Cardiac muscle cell (in vitro differentiated cells and primary cell): Measurements from ENCODE around the gene PIGQ. TPM values are rescaled to one million over a fixed set of nuclear protein-coding genes. Genes with fewer than 3 reads are reported as not detected.
"Not testable (repeated sequence)": the region's sequence is repeated elsewhere in the genome, so short reads cannot be mapped to it uniquely, and the experiment has no call there.

Experiments
- DNase-seq, 2 donors: peaks; one replicate each; pipeline versions ENCODE4 v3.0.0 to v3.0.0-alpha.2; 2010 to 2017; ENCODE audit warnings: low read depth in 1 of 2, low spot score in 1 of 2
- H3K27ac ChIP-seq: fragments of 200-600 bp; sonication (generic); 2 replicates; pipeline ENCODE4 v1.5.1; 2016
- H3K27me3 ChIP-seq: fragments of 200-600 bp; sonication (generic); 2 replicates; pipeline ENCODE4 v1.6.0; 2016; ENCODE audit warnings: control low read depth
- H3K36me3 ChIP-seq: fragments of 200-600 bp; sonication (generic); 2 replicates; pipeline ENCODE4 v1.5.1; 2016; ENCODE audit warnings: control low read depth
- H3K4me1 ChIP-seq: fragments of 200-600 bp; sonication (generic); 2 replicates; pipeline ENCODE4 v1.8.1; 2017; ENCODE audit warnings: low read depth, mild to moderate bottlenecking, mixed run types
- H3K4me3 ChIP-seq: fragments of 200-600 bp; sonication (generic); 2 replicates; pipeline ENCODE4 v1.5.1; 2016; ENCODE audit warnings: mild to moderate bottlenecking
- H3K9me3 ChIP-seq: fragments of 200-600 bp; sonication (generic); 2 replicates; pipeline ENCODE4 v1.5.1; 2017; ENCODE audit warnings: low read depth, mild to moderate bottlenecking, control low read depth
- polyA plus RNA-seq: library from polyadenylated mRNA; unstranded; fragments of >200 nt; fragmentation: Nextera tagmentation; extraction: Ambion mirVana; gene quantifications from 2 replicates; pipeline ENCODE4 v1.2.1, GENCODE V29; 2016
- total RNA-seq: library from RNA; depleted of rRNA; stranded (reverse); fragments of >200 nt; gene quantifications from 2 replicates; pipeline ENCODE4 v1.2.3, GENCODE V29; 2016
- TF ChIP-seq, protein P1 (sequence below): IDR thresholded peaks from 2 replicates; pipeline ENCODE4 v1.5.1; 2012; ENCODE audit warnings: low read depth, mild to moderate bottlenecking, low read length

PIGQ gene
- total and polyA plus RNA-seq, 2 experiments from 2014 or later, result 110 to 124 TPM

DNA sequence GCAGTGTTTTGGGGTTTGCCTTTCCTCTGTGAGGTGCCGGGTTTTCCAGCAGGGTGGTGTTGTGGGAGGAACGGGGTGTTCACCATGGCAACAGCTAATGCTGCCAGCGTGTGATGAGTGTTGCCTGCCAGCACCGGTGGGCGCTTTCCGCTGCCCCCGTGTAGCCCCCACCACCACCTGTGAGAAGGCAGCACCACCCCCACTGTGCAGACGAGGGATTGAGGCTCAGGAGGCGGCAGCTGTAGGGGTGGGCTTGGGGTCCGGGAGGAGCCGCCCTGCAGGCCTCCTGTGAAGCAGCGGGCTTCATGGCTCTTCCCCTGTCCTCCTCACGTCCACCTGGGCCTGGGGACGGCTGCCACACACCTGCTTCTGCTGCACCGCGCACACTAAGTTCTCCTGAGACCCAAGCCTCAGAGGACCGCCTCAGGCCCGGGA lies 25.3 kb downstream of the PIGQ start:
- Histone ChIP-seq H3K27me3 (no peaks in the 10 kb centered on the region), H3K27ac (no peak overlapping the region), H3K4me3 (no peak overlapping the region), H3K4me1 (peaks cover 6% of the 10 kb centered on the region), H3K36me3 (no peaks in the 10 kb centered on the region), H3K9me3 (no peaks in the 10 kb centered on the region)
- TF ChIP-seq, protein P1, sequence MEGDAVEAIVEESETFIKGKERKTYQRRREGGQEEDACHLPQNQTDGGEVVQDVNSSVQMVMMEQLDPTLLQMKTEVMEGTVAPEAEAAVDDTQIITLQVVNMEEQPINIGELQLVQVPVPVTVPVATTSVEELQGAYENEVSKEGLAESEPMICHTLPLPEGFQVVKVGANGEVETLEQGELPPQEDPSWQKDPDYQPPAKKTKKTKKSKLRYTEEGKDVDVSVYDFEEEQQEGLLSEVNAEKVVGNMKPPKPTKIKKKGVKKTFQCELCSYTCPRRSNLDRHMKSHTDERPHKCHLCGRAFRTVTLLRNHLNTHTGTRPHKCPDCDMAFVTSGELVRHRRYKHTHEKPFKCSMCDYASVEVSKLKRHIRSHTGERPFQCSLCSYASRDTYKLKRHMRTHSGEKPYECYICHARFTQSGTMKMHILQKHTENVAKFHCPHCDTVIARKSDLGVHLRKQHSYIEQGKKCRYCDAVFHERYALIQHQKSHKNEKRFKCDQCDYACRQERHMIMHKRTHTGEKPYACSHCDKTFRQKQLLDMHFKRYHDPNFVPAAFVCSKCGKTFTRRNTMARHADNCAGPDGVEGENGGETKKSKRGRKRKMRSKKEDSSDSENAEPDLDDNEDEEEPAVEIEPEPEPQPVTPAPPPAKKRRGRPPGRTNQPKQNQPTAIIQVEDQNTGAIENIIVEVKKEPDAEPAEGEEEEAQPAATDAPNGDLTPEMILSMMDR, result no peak
- no peak for DNase-seq

DNA sequence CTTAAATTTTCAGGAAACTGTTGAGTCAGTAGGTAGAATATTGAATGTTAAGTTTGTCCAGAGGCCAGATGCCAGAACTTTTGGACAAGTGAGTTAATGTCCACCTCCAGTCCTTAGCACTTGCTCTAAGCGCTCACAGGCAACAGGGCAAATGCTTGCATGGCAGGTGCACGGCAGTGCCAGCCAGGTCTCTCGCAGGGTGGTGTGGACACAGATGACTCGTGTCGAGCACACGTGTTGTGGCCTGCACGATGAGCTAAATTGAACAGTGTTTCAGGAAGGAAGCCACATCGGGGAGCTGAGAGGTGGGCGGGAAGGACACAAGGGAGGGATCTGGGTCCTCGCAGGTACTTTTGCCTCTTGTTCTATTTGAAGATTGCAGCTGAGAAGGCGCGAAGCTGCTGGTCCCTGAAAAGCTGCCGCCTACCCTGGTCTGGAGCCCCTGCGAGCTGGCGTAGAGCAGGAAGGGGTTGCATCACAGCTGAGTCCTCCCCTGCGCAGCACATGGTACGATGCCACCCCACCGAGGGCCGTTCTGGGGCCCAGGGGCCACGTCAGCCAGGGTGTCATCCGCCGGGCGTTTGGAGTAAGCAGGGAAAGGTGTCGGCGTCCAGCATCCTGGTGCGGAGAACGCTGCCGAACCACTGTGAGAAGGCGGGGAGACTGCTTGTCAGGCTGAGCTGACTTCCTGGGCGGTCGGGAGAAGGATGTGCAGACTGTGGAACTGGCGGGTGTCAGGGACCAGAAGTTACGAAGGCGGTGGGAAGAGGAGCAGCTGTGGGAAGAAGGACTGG lies 26.4 kb downstream of the PIGQ start:
- Histone ChIP-seq H3K27me3 (no peaks in the 10 kb centered on the region), H3K36me3 (no peaks in the 10 kb centered on the region), H3K4me3 (no peak overlapping the region), H3K27ac (no peak overlapping the region), H3K9me3 (no peaks in the 10 kb centered on the region), H3K4me1 (no peaks in the 10 kb centered on the region)
- no peak for DNase-seq
- TF ChIP-seq, protein P1, result no peak

DNA sequence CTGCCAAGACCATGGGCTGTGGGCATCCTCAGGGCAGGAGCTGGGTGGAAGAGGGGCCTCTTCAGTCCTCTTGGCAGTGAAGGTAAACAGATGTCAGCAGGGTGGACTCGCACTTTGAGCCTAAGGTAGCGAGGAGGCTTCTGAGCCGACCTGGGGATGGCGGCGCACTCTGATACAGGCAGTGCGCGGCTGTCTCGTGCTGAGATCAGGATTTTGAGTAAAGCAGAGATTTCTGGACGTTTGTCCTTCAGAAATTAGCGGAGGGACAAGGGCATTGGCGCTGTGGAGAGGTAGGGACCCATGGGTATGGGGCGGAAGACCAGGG lies 26.9 kb downstream of the PIGQ start:
- H3K27me3 ChIP-seq, result no peaks in the 10 kb centered on the region
- H3K4me1 ChIP-seq, result no peaks in the 10 kb centered on the region
- no peaks in the 10 kb centered on the region for H3K36me3 ChIP-seq
- no peaks in the 10 kb centered on the region for H3K9me3 ChIP-seq
- TF ChIP-seq, protein P1, result no peak
- no peak for DNase-seq
- H3K4me3 ChIP-seq, result no peak overlapping the region
- H3K27ac ChIP-seq, result no peak overlapping the region

DNA sequence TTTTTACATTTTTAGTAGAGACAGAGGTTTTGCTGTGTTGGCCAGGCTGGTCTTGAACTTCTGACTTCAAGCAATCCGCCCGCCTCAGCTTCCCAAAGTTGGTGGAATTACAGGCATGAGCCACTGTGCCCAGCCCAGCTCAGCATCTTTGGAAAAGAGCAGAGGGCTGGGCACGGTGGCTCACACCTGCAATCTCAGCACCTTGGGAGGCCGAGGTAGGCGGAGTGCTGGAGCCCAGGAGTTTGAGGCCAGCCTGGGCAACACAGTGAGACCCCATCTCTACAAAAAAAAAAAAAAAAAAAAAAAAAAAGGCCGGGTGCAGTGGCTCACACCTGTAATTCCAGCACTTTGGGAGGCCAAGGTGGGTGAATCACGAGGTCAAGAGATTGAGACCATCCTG lies 27.9 kb downstream of the PIGQ start:
- not testable (repeated sequence) for H3K4me1 ChIP-seq, H3K36me3 ChIP-seq, H3K27ac ChIP-seq, H3K4me3 ChIP-seq, H3K27me3 ChIP-seq, H3K9me3 ChIP-seq, DNase-seq

DNA sequence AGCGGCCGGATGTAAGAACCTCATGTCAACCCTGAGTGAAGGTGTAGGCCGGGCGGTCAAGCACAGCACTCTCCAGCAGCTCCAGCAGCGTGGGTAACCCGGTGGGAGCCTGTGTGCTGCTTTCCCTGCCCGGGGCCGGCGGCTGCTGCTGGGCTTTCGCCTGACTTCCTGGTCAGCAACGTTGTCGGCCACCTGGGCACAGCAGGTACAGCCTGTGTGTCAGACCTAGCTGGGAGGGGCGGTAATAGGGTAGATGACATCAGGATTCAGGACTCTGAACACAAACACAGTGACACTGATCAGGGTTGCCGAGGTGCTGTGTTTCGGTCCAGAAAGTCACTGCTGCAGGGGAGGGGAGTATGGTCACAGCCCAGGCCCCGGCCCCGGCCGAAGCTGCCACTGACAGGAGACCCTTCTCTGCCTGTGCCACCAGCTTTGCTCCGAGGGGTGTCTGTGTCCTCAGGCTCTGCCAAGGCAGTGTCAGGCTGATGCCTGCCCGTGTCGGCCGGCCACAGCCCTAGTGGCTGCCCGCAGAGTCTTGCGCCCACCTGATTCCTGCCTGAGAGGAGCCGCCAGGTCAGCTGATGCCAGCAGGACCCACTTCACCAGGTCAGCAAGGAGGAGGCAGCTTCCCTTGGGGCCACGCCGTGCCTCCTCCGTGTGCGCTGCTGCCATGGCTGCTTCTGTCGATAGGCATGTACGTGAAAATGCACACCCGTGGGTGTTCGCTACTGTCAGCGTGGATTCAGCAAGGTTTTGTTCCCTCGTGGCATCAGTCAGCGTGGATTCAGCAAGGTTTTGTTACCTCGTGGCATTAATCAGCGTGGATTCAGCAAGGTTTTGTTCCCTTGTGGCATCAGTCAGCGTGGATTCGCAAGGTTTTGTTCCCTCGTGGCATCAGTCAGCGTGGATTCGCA lies 29.3 kb downstream of the PIGQ start:
- no peaks in the 10 kb centered on the region for H3K27me3 ChIP-seq
- no peak for DNase-seq
- H3K9me3 ChIP-seq, result no peaks in the 10 kb centered on the region
- H3K27ac ChIP-seq, result no peak overlapping the region
- H3K36me3 ChIP-seq, result no peaks in the 10 kb centered on the region
- no peaks in the 10 kb centered on the region for H3K4me1 ChIP-seq
- H3K4me3 ChIP-seq, result no peak overlapping the region
- TF ChIP-seq, protein P1, result no peak

DNA sequence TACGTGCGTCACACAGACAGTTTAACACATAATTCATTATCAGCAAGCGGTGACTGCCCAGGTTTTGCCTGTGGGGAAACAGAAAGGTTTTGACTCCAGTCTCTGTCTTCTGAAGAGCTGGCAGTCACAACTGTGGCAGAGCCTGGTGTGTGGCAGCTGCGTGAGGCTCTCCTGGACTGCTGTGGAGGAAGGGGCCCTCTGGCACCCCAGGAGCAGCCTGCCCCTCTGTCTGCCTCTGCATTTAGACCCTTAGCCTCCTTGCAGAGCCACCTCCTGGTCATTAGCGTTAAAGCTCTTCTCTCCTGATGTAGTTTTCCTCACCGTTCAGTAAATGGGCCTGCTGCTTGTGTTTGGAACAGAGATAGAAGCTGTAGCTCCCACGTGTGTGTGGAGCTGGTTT lies 31.0 kb downstream of the PIGQ start:
- TF ChIP-seq, protein P1, result peak; percentile 34
- Histone ChIP-seq H3K36me3 (no peaks in the 10 kb centered on the region), H3K27ac (peak overlapping the region; percentile 36), H3K9me3 (no peaks in the 10 kb centered on the region), H3K27me3 (no peaks in the 10 kb centered on the region), H3K4me1 (no peaks in the 10 kb centered on the region), H3K4me3 (no peak overlapping the region)
- DNase-seq, result no peak
